ENCODE results near the gene GM2A. TPM values are rescaled to one million over a fixed set of nuclear protein-coding genes. Genes with fewer than 3 reads are reported as not detected.

GM2A gene
- total RNA-seq, 6 experiments from 2014 or later, result 11.7 to 23.6 (median 20.3) TPM

DNA sequence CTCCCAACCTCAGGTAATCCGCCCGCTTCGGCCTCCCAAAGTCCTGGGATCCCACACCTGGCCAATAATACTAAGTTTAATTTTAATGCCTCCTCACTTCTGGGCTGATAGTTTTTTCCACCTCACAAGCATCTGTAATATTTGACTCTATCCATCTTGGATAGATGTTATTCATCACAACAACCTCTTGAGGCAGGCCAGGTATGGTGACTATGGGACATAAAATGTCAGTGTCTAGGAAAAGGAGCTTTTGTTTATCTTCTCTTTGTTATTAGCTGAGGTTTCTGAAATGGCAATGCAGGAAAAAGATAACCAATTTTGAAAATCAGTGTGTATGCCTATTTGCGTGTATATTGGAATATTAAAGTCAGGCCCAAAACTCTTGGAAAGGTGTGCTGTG, 27.9 kb upstream of the GM2A start:
- DNase-seq, result no peak
- intact Hi-C loops (cut with DNase I), result no loop called here
- no peak for TF ChIP-seq POLR2A (IDR thresholded peaks at IDR 0.05)
- TF ChIP-seq, protein P1, sequence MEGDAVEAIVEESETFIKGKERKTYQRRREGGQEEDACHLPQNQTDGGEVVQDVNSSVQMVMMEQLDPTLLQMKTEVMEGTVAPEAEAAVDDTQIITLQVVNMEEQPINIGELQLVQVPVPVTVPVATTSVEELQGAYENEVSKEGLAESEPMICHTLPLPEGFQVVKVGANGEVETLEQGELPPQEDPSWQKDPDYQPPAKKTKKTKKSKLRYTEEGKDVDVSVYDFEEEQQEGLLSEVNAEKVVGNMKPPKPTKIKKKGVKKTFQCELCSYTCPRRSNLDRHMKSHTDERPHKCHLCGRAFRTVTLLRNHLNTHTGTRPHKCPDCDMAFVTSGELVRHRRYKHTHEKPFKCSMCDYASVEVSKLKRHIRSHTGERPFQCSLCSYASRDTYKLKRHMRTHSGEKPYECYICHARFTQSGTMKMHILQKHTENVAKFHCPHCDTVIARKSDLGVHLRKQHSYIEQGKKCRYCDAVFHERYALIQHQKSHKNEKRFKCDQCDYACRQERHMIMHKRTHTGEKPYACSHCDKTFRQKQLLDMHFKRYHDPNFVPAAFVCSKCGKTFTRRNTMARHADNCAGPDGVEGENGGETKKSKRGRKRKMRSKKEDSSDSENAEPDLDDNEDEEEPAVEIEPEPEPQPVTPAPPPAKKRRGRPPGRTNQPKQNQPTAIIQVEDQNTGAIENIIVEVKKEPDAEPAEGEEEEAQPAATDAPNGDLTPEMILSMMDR (IDR thresholded peaks at IDR 0.05), result no peak

DNA sequence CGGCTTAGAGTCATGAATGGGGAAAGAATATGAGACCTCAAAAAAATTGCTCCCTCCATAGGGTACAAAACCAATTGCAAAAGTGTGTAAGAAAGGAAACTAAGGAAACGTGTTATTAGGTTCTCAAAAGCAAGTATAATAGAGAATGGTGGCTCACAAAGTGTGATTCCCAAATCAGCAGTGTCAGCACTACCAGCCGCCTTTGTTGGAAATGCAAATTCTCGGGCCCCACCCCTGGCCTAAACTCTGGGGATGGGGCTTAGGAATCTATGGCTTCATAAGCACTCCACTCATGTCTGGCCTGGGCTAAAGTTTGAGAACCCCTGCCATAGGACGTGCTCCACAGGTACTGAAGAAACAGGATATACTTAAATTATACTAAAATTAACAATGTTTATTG, 27.5 kb upstream of the GM2A start:
- no peaks in the 10 kb centered on the region for H3K36me3 ChIP-seq
- H3K4me3 ChIP-seq, result no peak overlapping the region
- DNase-seq, result no peak
- peaks cover 0 to 20% (median 3%) of the 10 kb centered on the region in 4 donors for H3K4me1 ChIP-seq
- intact Hi-C loops (cut with DNase I), result no loop called here
- no peak overlapping the region for H3K27ac ChIP-seq
- H3K9me3 ChIP-seq, result no peaks in the 10 kb centered on the region
- ATAC-seq, result no peak
- 80% methylated on average over 5 of the region's 5 CpGs for WGBS (ENCODE audit: insufficient coverage, low coverage, low lambda C conversion rate, missing lambda C conversion rate)
- H3K27me3 ChIP-seq, result no peaks in the 10 kb centered on the region
- no peak for TF ChIP-seq POLR2A (IDR thresholded peaks at IDR 0.05)
- TF ChIP-seq, protein P1 (IDR thresholded peaks at IDR 0.05), result no peak

More for the DNA sequence above, 27.9 kb upstream of the GM2A start:
- Histone ChIP-seq H3K4me3 (no peak overlapping the region), H3K4me1 (peaks cover 0 to 20% (median 3%) of the 10 kb centered on the region in 4 donors), H3K27ac (no peak overlapping the region), H3K36me3 (no peaks in the 10 kb centered on the region), H3K27me3 (no peaks in the 10 kb centered on the region), H3K9me3 (no peaks in the 10 kb centered on the region)
- ATAC-seq, result no peak
- 100% methylated on average over 4 of the region's 4 CpGs for WGBS (ENCODE audit: insufficient coverage, low coverage, low lambda C conversion rate, missing lambda C conversion rate)

DNA sequence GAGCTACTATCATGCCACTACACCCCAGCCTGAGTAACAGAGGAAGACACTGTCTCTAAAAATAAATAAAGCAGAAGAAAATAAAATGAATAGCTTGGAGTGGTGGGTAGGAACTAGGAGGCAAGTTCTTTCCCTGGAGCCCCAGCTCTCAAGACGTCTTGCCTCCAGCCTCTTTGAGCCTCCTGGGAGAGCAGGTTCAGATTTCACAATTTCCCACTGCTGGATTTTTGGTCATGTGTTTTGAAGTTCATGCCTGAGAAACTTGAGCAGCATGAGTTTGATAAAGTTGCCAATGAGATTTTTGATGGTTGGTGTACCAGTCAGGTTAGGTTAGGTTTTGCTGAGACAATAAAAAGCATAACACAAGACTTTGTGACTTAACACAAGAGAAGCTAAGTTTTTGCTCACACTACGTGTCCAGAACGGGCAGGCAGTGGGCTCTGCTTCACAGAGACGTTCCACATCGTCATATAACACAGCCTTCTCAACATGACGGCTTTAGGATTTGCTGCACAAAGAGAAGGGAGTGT, 25.0 kb upstream of the GM2A start:
- no peak overlapping the region for H3K4me3 ChIP-seq
- H3K27me3 ChIP-seq, result no peaks in the 10 kb centered on the region
- H3K4me1 ChIP-seq, result peaks cover 0 to 7% (median under 1%) of the 10 kb centered on the region in 4 donors
- 66% methylated on average over 3 of the region's 6 CpGs for WGBS (ENCODE audit: insufficient coverage, low coverage, low lambda C conversion rate, missing lambda C conversion rate)
- H3K27ac ChIP-seq, result no peak overlapping the region
- H3K9me3 ChIP-seq, result no peaks in the 10 kb centered on the region
- ATAC-seq, result no peak
- no peaks in the 10 kb centered on the region for H3K36me3 ChIP-seq
- intact Hi-C loops (cut with DNase I), result no loop called here
- DNase-seq, result no peak
- TF ChIP-seq POLR2A (IDR thresholded peaks at IDR 0.05), result no peak
- TF ChIP-seq, protein P1 (IDR thresholded peaks at IDR 0.05), result no peak

DNA sequence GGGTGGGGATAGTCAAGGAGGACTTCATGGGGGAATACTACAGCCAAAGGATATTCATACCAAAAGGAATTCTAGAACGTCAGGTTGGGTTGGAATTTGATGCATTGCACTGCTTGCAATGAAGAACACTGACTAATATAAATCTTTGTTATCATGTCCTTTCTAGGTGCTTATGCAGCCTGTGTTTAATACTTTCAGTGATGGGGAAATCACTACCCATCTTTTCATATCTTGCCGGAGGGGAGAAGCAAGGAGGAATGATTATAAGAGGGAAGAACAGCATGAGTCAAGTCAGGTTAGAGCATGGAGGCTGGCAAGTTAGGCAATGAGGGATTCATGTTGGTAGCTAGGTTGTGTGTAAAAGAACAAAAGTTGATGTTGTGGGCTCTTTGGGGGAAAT, 24.0 kb upstream of the GM2A start:
- H3K4me1 ChIP-seq, result peaks cover 0 to 5% (median under 1%) of the 10 kb centered on the region in 4 donors
- no peak overlapping the region for H3K27ac ChIP-seq
- H3K4me3 ChIP-seq, result no peak overlapping the region
- no peaks in the 10 kb centered on the region for H3K36me3 ChIP-seq
- DNase-seq (no peak), ATAC-seq (no peak)
- intact Hi-C loops (cut with DNase I), result no loop called here
- TF ChIP-seq POLR2A (IDR thresholded peaks at IDR 0.05), result no peak
- TF ChIP-seq, protein P1 (IDR thresholded peaks at IDR 0.05), result no peak
- no peaks in the 10 kb centered on the region for H3K27me3 ChIP-seq
- WGBS (ENCODE audit: insufficient coverage, low coverage, low lambda C conversion rate, missing lambda C conversion rate), result 82% methylated on average over 2 of the region's 2 CpGs
- no peaks in the 10 kb centered on the region for H3K9me3 ChIP-seq

All from right lobe of liver (tissue), 6 donors.